Measurements from ENCODE around the gene SAMD8.
"Not testable (repeated sequence)": the region's sequence is repeated elsewhere in the genome, so short reads cannot be mapped to it uniquely, and the experiment has no call there.

SAMD8 gene

GRCh38 chr10:75186310-75186709, 74.9 kb downstream of the SAMD8 start:
- no peak for TF ChIP-seq CTCF (IDR thresholded peaks at IDR 0.05; ENCODE audit: low read depth, low read length, missing control alignments)
- no peak for DNase-seq (ENCODE audit: extremely low read depth, low read depth)
- no peak overlapping the region for H3K4me3 ChIP-seq (replicated peaks; ENCODE audit: low read depth, low read length)

- DNase-seq (ENCODE audit: extremely low read depth, low read depth): peak; percentile 40
- TF ChIP-seq CTCF (IDR thresholded peaks at IDR 0.05; ENCODE audit: low read depth, low read length, missing control alignments): peak; percentile 81
- H3K4me3 ChIP-seq (replicated peaks; ENCODE audit: low read depth, low read length): no peak overlapping the region
These were observed 76.5 kb downstream of the SAMD8 start for GRCh38 chr10:75187961-75188426.

DNA sequence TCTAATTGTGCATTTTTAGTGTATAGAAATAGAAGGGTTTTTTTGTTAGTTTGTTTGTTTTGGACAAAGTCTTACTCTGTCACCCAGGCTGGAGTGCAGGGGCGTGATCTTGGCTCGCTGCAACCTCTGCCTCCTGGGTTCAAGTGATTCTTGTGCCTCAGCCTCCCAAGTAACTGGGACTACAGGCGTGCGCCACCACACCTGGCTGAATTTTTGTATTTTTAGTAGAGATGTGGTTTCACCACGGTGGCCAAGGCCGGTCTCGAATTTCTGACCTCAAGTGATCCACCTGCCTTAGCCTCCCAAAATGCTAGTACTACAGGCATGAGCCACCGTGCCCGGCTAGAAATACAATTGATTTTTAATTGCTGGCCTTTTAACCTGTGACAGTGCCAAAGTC, 77.1 kb downstream of the SAMD8 start:
- DNase-seq (ENCODE audit: extremely low read depth, low read depth); H3K4me3 ChIP-seq (replicated peaks; ENCODE audit: low read depth, low read length): not testable (repeated sequence)

GRCh38 chr10:75189266-75190096, 78.0 kb downstream of the SAMD8 start:
- DNase-seq (ENCODE audit: extremely low read depth, low read depth): no peak
- no peak overlapping the region for H3K4me3 ChIP-seq (replicated peaks; ENCODE audit: low read depth, low read length)
- TF ChIP-seq CTCF (IDR thresholded peaks at IDR 0.05; ENCODE audit: low read depth, low read length, missing control alignments): no peak

DNA sequence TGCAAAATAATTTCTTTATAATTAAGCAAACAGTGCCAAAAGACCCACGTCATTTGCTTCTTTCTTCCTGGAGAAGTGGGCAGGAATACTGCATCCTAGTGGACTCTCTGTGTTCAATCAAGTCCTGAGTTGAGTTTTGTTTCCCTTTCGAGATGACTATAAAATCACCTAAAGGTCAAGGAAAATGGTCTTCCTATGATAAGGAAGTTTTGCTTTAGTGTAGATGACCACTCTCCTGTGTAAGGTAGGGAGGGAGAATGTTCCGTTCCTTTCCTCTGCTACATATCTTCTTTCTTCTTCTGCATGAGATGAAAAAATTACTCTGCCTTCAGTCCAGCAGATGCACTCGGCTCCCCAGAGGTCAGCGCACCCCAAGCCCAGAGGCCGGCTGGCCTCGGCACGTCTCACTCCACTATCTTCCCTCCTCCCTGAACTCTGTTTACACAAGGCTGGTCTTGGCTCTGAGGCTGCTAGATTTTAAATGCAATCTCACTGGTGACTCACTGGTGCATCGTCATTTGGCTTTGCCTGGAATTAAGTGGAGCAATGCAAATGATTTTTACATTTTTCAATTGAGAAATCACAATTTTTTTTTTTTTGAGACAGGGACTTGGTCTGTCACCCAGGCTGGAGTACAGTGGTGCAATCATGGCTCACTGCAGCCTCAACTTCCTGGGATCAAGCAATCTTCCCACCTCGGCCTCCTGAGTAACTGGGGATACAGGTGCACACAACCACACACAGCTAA, 80.5 kb downstream of the SAMD8 start:
- H3K4me3 ChIP-seq (replicated peaks; ENCODE audit: low read depth, low read length): no peak overlapping the region
- no peak for TF ChIP-seq CTCF (IDR thresholded peaks at IDR 0.05; ENCODE audit: low read depth, low read length, missing control alignments)
- DNase-seq (ENCODE audit: extremely low read depth, low read depth): peak; percentile 54

- DNase-seq (ENCODE audit: extremely low read depth, low read depth); H3K4me3 ChIP-seq (replicated peaks; ENCODE audit: low read depth, low read length): not testable (repeated sequence)
These were observed 83.2 kb downstream of the SAMD8 start for GRCh38 chr10:75194625-75195024.

DNA sequence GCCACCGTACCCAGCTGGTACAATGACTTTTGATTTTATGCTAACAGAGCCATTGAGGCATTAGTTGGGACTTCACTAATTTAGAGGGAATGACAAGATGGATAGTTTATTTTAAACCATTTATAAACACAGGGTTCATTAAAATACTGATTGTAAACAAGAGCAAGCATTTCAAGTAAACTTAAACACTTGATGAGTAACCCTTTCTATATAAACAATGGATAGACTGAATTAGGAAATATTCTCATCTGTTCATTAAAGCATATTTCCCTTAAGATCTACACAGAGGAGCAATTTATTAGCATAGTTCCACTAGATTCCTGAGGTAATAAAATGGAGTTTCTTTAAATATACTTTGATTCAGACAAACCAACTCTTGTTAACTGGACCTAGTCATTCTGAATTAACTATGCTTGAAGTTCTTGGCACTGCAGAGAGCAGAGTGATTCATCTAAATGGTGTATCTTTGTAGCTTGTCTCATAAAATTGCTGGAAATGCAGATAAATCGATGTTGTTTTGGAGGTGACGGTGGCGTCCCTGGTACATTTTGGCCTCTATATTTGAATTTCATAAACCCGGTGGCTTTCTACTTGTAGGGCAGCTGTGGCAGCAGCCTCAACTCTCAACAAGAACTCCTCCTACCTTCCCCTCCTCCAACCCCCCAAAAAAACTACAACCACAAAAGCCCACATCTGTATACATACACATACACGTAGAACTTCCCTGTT, 83.7 kb downstream of the SAMD8 start:
- TF ChIP-seq CTCF (IDR thresholded peaks at IDR 0.05; ENCODE audit: low read depth, low read length, missing control alignments): no peak
- no peak overlapping the region for H3K4me3 ChIP-seq (replicated peaks; ENCODE audit: low read depth, low read length)
- peak; percentile 39 for DNase-seq (ENCODE audit: extremely low read depth, low read depth)
